Measurements from ENCODE around the gene TCP1.

Gene TCP1

GRCh38 chr6:159789377-159790148, at the start of gene TCP1:
Gene TCP1 (minus strand): TSS chr6:159789602. CDS start chr6:159789468, 134 bp downstream.
- peak within 1 kb of the TSS; percentile 89 for H3K4me3 ChIP-seq (ENCODE audit: low read length)
- H3K36me3 ChIP-seq (ENCODE audit: insufficient read depth, low read depth, low read length), result peaks cover 62% of the 10 kb centered on the region
- peaks cover 4% of the 10 kb centered on the region; the same call in 1 of the 2 replicates for H3K4me1 ChIP-seq (ENCODE audit: insufficient read depth, low read length)
- peak within 1 kb of the TSS; percentile 96 for H3K9ac ChIP-seq (ENCODE audit: low read depth, low read length)
- peak within 1 kb of the TSS; percentile 65 for H3K27ac ChIP-seq (ENCODE audit: low read length)
- H3K27me3 ChIP-seq (ENCODE audit: insufficient read depth, low read length), result no peaks in the 10 kb centered on the region
- no peaks in the 10 kb centered on the region for H3K9me3 ChIP-seq (ENCODE audit: insufficient read depth, low read depth, low read length)

DNA sequence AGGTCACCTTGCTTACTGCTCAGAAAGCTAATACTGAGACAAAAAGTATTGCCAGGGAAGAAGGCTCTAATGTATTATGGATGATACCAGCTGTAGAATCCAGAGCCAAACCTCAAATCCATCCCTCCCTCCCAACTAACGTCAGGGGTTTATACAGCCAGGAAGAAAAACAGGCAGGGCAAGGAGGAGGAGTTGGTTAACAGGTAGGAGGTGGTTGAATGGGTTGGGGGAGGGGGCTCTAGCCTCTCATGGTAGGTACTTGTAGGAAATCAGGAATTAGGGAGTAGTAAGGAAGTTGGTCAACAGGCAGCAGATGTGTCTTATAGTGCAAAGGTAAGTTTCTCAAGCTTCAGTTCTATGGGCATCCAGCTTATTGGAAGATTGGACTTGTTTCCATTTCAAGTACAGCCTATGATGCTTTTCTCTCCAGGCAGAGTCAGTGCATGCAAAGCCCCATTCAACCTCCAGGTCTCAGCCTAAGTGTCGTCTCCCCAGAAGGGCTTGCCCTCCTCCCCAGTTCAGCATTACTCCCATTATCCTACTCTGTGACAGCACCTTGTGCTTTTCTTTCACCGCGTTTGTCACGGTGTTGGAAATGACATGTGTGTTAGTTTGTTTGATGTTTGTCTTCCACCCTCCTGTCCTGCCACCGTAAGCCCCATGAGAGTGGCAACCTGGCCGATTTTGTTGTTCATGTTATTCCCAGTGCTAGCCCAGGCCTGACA, 48.8 kb upstream of the TCP1 start:
- Histone ChIP-seq H3K27me3 (ENCODE audit: insufficient read depth, low read length) (no peaks in the 10 kb centered on the region), H3K4me1 (ENCODE audit: insufficient read depth, low read length) (peaks cover 11% of the 10 kb centered on the region; the same call in 1 of the 2 replicates), H3K27ac (ENCODE audit: low read length) (no peak overlapping the region), H3K36me3 (ENCODE audit: insufficient read depth, low read depth, low read length) (no peaks in the 10 kb centered on the region), H3K4me3 (ENCODE audit: low read length) (no peak overlapping the region), H3K9ac (ENCODE audit: low read depth, low read length) (no peak overlapping the region), H3K9me3 (ENCODE audit: insufficient read depth, low read depth, low read length) (no peaks in the 10 kb centered on the region)

DNA sequence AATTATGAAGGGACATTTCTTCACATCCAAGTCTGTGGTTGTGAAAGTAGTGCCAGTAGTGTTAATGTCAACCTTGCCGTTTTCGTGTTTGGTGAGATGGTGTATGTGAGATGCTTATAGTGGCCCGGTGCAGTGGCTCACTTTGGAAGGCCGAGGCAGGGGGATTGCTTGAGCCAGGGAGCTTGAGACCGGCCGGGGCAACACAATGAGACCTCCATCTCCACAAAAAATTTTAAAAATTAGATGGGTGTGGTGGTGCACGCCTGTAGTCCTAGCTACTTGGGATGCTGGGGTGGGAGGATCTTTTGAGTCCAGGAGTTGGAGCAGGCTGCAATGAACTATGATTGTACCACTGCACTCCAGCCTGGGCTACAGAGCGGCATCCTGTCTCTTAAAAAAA, 48.1 kb upstream of the TCP1 start:
- Histone ChIP-seq H3K9me3 (ENCODE audit: insufficient read depth, low read depth, low read length) (no peaks in the 10 kb centered on the region), H3K4me1 (ENCODE audit: insufficient read depth, low read length) (peaks cover 11% of the 10 kb centered on the region; the same call in 1 of the 2 replicates), H3K27me3 (ENCODE audit: insufficient read depth, low read length) (no peaks in the 10 kb centered on the region), H3K27ac (ENCODE audit: low read length) (no peak overlapping the region), H3K4me3 (ENCODE audit: low read length) (no peak overlapping the region), H3K9ac (ENCODE audit: low read depth, low read length) (no peak overlapping the region), H3K36me3 (ENCODE audit: insufficient read depth, low read depth, low read length) (no peaks in the 10 kb centered on the region)

DNA sequence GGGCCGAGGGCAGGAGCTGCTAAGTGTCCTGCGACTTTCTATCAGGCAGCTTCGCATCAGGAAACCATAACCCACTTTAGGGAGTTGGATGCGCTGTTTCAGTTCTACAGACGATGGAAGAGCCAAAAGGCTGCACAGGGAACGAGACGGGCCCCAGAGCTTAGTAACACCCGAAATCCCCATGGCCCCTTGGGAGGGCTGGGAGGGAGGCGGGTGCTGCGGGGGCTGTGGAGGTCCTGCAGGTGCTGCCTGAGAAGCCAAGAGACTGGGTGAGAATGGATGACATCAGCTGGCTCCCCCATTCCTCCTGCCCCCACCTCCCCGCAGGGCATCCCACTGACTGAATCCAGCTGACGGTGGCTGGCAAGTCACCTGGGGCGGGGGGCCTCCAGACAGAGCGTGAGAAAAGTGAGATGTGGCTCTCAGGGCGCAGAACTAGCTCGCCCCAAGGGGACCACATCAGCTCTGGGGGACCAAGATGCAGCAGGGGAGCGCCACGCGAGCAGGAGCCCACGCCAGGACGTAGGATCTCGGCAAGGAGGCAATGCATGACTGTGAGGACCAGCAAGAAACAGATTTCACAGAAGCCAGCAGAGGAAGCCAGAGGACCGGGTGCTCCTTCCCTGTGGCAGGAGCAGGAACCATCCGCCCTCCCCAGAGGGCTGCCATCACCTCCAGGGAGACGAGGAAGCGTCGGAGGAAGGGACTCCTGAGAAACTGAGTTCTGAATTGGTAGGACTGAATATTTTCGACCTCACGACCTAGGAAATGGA, 47.5 kb upstream of the TCP1 start:
- no peaks in the 10 kb centered on the region for H3K36me3 ChIP-seq (ENCODE audit: insufficient read depth, low read depth, low read length)
- no peak overlapping the region for H3K9ac ChIP-seq (ENCODE audit: low read depth, low read length)
- peaks cover 11% of the 10 kb centered on the region; the same call in 1 of the 2 replicates for H3K4me1 ChIP-seq (ENCODE audit: insufficient read depth, low read length)

GRCh38 chr6:159833997-159834603, 44.7 kb upstream of the TCP1 start:
- Histone ChIP-seq H3K9me3 (ENCODE audit: insufficient read depth, low read depth, low read length) (no peaks in the 10 kb centered on the region), H3K27me3 (ENCODE audit: insufficient read depth, low read length) (no peaks in the 10 kb centered on the region), H3K36me3 (ENCODE audit: insufficient read depth, low read depth, low read length) (no peaks in the 10 kb centered on the region), H3K9ac (ENCODE audit: low read depth, low read length) (no peak overlapping the region), H3K27ac (ENCODE audit: low read length) (no peak overlapping the region), H3K4me3 (ENCODE audit: low read length) (no peak overlapping the region), H3K4me1 (ENCODE audit: insufficient read depth, low read length) (peaks cover 15% of the 10 kb centered on the region; the same call in 1 of the 2 replicates)

More for the DNA sequence above, 47.5 kb upstream of the TCP1 start:
- H3K27me3 ChIP-seq (ENCODE audit: insufficient read depth, low read length), result no peaks in the 10 kb centered on the region
- no peak overlapping the region for H3K4me3 ChIP-seq (ENCODE audit: low read length)
- no peaks in the 10 kb centered on the region for H3K9me3 ChIP-seq (ENCODE audit: insufficient read depth, low read depth, low read length)
- H3K27ac ChIP-seq (ENCODE audit: low read length), result no peak overlapping the region

GRCh38 chr6:159833556-159833955, 44.2 kb upstream of the TCP1 start:
- Histone ChIP-seq H3K4me1 (ENCODE audit: insufficient read depth, low read length) (peaks cover 15% of the 10 kb centered on the region; the same call in 1 of the 2 replicates), H3K9me3 (ENCODE audit: insufficient read depth, low read depth, low read length) (no peaks in the 10 kb centered on the region), H3K36me3 (ENCODE audit: insufficient read depth, low read depth, low read length) (no peaks in the 10 kb centered on the region), H3K27me3 (ENCODE audit: insufficient read depth, low read length) (no peaks in the 10 kb centered on the region), H3K9ac (ENCODE audit: low read depth, low read length) (no peak overlapping the region), H3K27ac (ENCODE audit: low read length) (no peak overlapping the region), H3K4me3 (ENCODE audit: low read length) (no peak overlapping the region)

- no peaks in the 10 kb centered on the region for H3K9me3 ChIP-seq (ENCODE audit: insufficient read depth, low read depth, low read length)
- no peak overlapping the region for H3K9ac ChIP-seq (ENCODE audit: low read depth, low read length)
- no peaks in the 10 kb centered on the region for H3K36me3 ChIP-seq (ENCODE audit: insufficient read depth, low read depth, low read length)
- no peak overlapping the region for H3K4me3 ChIP-seq (ENCODE audit: low read length)
- H3K27me3 ChIP-seq (ENCODE audit: insufficient read depth, low read length), result no peaks in the 10 kb centered on the region
- no peak overlapping the region for H3K27ac ChIP-seq (ENCODE audit: low read length)
- H3K4me1 ChIP-seq (ENCODE audit: insufficient read depth, low read length), result peaks cover 14% of the 10 kb centered on the region; the same call in 1 of the 2 replicates
Observed at GRCh38 chr6:159832946-159833345, 43.5 kb upstream of the TCP1 start.

DNA sequence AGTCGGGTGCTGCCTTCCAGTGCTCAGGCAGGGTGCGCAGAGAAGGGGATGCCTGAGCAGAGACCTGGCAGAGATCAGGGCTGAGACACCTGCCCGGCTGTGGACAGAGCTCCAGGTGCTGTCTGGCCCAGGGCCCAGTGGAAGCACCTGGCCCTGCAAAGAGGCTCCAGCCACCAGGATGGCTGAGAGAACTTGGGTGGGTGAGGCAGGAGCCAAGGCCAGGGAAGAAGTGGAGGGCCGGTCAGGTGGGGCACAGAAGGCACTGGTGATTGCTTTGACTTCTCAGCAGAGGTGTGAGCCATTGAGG, 41.9 kb upstream of the TCP1 start:
- Histone ChIP-seq H3K27me3 (ENCODE audit: insufficient read depth, low read length) (no peaks in the 10 kb centered on the region), H3K9ac (ENCODE audit: low read depth, low read length) (no peak overlapping the region), H3K36me3 (ENCODE audit: insufficient read depth, low read depth, low read length) (no peaks in the 10 kb centered on the region), H3K27ac (ENCODE audit: low read length) (no peak overlapping the region), H3K4me1 (ENCODE audit: insufficient read depth, low read length) (peaks cover 12% of the 10 kb centered on the region; the same call in 1 of the 2 replicates), H3K4me3 (ENCODE audit: low read length) (no peak overlapping the region), H3K9me3 (ENCODE audit: insufficient read depth, low read depth, low read length) (no peaks in the 10 kb centered on the region)

- H3K27ac ChIP-seq (ENCODE audit: low read length), result no peak overlapping the region
- no peaks in the 10 kb centered on the region for H3K27me3 ChIP-seq (ENCODE audit: insufficient read depth, low read length)
- no peaks in the 10 kb centered on the region for H3K9me3 ChIP-seq (ENCODE audit: insufficient read depth, low read depth, low read length)
- no peaks in the 10 kb centered on the region for H3K36me3 ChIP-seq (ENCODE audit: insufficient read depth, low read depth, low read length)
- H3K4me3 ChIP-seq (ENCODE audit: low read length), result no peak overlapping the region
- H3K4me1 ChIP-seq (ENCODE audit: insufficient read depth, low read length), result peaks cover 12% of the 10 kb centered on the region; the same call in 1 of the 2 replicates
- no peak overlapping the region for H3K9ac ChIP-seq (ENCODE audit: low read depth, low read length)
Observed at GRCh38 chr6:159830501-159831372, 41.3 kb upstream of the TCP1 start.

DNA sequence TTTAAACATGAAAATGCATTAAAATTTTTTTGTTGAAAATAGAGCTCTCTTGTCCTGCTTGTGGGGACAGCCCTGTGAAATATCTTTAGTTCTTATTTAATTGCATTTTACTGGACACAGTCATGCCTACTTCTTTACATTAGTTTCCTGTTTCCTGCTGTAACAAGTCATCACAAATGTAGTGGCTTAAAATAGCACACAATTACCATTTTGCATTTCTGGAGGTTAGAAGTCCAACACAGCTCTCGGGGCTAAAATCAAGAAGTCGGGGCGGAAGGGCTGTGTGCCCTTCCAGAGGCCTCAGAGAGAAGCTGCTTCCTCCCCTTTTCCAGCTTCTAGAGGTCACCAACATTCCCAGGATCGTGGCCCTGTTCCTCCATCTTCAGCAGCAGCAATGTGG, 40.1 kb upstream of the TCP1 start:
- Histone ChIP-seq H3K27me3 (ENCODE audit: insufficient read depth, low read length) (no peaks in the 10 kb centered on the region), H3K9ac (ENCODE audit: low read depth, low read length) (no peak overlapping the region), H3K36me3 (ENCODE audit: insufficient read depth, low read depth, low read length) (no peaks in the 10 kb centered on the region), H3K27ac (ENCODE audit: low read length) (no peak overlapping the region), H3K4me3 (ENCODE audit: low read length) (no peak overlapping the region), H3K4me1 (ENCODE audit: insufficient read depth, low read length) (peaks cover 8% of the 10 kb centered on the region; the same call in 1 of the 2 replicates), H3K9me3 (ENCODE audit: insufficient read depth, low read depth, low read length) (no peaks in the 10 kb centered on the region)

All from iPS-20b (cell line).